CD4-positive, alpha-beta T cell treated with Interleukin-10 for 1 hour (primary cell): ENCODE results near the gene GALNT16.
A peak's percentile ranks its signal among the peaks of the same experiment; 100 is the strongest.
"Not testable (repeated sequence)": the region's sequence is repeated elsewhere in the genome, so short reads cannot be mapped to it uniquely, and the experiment has no call there.

Experiments used
- DNase-seq: peaks from one replicate; pipeline ENCODE4 v3.0.0-alpha.2; 2020

The GALNT16 gene

GRCh38 chr14:69372146-69372545, 112.2 kb downstream of the GALNT16 start:
- no peak for DNase-seq

DNA sequence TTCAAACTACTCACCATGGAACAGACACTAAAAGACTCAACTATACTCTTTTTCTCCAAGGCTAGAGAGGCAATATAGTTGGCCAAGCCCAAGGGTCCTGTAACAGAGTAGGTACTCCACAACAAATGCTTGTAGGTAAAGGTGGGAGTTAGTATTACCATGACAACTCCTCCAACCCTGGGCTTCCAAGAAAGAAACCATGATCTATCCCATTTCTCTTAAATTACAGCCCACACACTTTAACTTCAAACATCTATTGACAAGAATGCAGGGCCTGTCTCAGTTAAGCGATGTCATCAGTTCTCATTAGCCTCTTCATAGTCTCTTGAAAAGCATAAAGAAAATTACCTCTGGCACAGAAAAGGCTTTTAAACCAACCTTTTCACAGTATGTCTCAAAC, 113.1 kb downstream of the GALNT16 start:
- DNase-seq = no peak

DNA sequence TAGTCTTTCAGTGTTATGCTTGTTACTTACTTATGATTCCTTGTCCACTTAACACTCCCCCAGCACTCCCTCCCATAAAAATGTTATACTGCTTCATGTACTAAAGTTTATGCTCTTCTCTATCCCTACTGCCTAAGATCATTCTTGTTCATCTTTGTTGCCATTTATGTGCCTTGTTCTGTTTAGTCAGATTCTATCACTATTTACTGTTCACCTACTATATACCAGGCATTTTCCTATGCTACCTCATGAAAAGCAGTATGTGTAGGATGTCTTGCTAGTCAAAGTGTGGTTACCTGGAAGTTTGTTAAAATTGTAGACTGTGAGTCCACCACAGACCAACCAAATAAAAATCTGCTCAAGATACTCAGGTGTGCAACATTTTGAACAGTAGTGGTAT, 114.3 kb downstream of the GALNT16 start:
- no peak for DNase-seq

- no peak for DNase-seq
Measured at GRCh38 chr14:69375182-69375581, 115.2 kb downstream of the GALNT16 start.

DNA sequence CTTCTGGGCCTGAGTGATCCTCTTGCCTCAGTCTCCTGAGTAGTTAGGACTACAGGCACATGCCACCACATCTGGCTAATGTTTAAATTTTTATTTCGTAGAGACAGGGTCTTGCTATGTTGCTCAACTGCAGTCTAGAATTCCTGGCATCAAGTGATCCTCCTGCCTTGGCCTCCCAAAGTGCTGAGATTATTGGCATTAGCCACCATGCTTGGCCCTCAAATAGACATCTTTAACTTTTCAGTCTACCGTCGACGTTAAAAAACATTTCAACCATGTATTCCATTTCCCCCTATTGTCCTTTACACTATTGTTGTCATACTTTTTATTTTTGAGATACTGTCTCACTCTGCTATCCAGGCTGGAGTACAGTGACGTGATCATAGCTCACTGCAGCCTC, 115.8 kb downstream of the GALNT16 start:
- DNase-seq = no peak

- no peak for DNase-seq
Measured at GRCh38 chr14:69376439-69376838, 116.5 kb downstream of the GALNT16 start.

DNA sequence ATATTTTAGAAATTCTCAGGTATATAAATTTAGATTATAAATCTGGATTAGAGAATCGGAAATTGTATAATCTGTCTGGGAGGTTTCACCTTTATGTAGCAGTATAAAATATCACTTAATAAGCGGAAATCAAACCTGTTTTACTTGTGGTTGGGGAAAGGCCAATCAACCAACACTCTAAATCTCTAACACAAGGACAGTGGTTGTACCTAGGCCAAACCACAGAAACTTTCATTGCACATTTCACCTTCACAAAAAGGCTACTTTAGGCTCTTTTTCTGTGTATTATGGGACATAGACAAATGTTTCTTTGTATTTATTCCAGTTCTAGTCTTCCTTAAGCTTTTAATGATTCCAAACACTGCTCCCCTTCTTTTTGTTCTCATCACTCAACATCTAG, 118.3 kb downstream of the GALNT16 start:
- DNase-seq = no peak

GRCh38 chr14:69387311-69387710, 127.4 kb downstream of the GALNT16 start:
- no peak for DNase-seq

GRCh38 chr14:69391400-69391799, 131.4 kb downstream of the GALNT16 start:
- not testable (repeated sequence) for DNase-seq

- no peak for DNase-seq
Measured at GRCh38 chr14:69392481-69392880, 132.5 kb downstream of the GALNT16 start.

DNA sequence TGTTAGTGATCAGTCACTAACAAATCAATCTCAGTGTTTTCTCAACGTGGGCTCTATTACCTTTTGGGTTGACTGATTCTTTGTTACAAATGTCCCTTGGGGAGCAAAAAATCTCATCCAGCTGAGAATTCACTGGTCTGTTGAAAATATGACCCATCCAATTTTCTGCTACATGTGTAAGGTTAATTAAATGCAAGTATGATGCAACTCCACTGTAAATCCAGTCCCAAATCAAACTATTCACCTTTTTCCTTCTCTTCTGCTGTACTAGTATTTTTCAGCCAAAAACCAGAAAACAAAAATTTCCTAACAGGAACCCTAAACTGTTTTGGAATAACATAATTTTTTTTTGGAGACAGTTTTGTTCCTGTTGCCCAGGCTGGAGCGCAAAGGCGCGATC, 136.0 kb downstream of the GALNT16 start:
- no peak for DNase-seq

DNA sequence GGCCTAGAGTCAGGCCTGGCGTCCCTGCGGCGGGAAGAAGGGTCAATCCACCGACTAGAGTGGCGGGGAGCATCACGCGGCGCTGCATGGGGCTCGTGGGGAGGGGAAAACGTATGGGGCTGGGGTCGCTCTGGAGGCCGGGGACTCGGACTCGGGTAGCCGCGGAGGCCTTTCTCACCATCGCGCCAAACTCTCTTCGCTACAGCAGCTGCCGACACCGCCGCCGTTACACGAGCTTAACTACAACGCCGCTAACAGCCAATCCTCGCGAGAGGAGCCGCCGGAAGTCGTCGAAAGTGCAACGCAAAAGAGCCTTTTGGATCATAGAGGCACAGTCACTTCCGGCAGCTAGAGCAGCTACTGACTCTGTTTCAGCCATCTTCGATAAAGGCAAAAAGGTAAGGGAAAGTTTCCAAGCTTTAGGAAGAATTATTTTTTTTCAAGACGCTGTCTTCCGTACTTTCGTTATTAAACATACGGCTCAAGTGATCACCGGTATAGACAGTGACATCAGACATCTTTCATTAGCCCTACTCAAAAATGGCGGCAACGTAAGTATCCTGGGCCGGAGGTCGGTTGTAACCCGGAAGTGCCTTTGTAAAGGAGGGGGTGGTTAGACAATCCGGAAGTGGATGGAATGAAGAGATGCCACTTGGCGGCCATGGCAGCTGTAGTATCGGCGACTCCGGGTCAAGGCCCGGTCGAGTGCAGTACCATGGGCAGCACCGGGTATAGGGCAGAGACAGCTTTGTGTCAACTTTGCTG, 138.3 kb downstream of the GALNT16 start, which contains the start of the genes ERH and SLC39A9:
TSS of gene ERH (minus strand) at position 247 of the 765 bp plus-strand sequence. CDS start at position 181, 66 bp downstream.
TSS of gene SLC39A9 (plus strand) at position 640 of the 765 bp plus-strand sequence. CDS start 678 bp downstream, outside the sequence.
- DNase-seq = peak; percentile 96

GRCh38 chr14:69398818-69399210, 138.9 kb downstream of the GALNT16 start:
- DNase-seq = no peak

DNA sequence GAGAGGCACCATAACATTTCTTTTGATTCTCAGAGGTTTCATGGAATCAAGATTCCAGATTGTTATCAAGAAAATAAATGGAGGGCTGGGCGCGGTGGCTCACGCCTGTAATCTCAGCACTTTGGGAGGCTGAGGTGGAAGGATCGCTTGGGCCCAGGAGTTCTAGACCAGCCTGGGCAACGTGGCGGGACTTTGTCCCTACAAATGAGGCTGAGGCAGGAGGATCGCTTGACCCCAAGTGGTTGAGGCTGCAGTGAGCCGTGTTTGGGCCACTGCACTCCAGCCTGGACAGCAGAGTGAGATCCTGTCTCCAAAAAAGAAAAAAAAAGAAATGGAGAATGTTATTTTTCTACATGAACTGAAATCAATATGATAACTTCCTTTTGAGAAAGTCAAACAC, 139.8 kb downstream of the GALNT16 start:
- no peak for DNase-seq

DNA sequence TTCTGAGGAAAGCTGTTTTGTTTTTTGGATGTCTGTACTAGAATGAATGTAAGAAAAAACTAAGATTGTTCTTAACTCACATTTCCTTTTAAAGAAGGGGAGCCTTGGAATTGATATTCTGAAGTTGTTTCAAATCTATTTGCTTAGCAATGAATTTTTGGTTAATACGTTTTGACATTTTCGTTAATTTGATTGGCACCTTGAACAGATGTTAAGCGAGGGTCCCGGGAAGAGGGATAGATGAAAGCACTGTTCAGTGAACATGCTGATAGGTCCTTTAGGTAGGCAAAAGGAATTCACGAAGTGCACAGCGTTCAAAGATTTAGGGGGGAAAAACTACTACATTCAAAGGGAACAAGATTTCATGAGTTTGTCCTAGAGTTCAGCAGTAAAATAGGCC, 140.2 kb downstream of the GALNT16 start:
- no peak for DNase-seq

DNA sequence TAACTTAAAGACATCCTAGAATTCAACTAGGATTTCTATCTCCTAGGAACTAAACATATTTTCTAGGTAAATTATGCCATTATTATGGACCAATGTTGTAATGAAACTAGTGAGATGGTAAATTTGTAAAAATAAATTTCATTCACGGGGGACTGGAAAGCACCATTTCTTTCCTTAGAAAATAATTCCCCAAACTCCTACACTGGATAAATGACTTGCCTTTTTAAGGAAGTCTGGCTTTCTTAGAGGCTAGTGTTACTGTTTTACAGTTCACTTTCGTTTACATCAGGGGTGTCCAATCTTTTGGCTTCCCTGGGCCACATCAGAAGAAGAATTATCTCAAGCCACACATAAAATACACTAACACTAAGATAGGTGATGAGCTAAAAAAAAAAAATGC, 141.9 kb downstream of the GALNT16 start:
- no peak for DNase-seq

DNA sequence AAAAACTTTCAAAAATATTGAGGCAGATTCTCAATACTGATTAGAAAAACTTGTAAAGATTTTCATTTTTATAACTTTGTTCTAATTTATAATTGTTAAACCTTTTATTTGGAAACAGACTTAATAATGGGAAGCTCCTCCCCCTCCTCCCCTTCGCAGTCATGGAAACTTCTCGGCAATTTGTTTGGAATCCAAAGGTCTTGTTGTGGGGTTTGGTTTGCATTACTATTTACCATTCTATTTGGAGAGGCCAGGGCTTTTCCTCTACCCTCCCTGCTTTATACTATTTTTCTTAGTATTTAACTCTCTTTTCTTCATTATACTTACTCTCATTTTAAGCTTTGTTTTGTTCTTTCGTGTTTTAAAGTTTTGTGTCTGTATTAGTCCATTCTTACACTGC, 144.5 kb downstream of the GALNT16 start:
- no peak for DNase-seq

GRCh38 chr14:69404883-69405282, 144.9 kb downstream of the GALNT16 start:
- DNase-seq = no peak

DNA sequence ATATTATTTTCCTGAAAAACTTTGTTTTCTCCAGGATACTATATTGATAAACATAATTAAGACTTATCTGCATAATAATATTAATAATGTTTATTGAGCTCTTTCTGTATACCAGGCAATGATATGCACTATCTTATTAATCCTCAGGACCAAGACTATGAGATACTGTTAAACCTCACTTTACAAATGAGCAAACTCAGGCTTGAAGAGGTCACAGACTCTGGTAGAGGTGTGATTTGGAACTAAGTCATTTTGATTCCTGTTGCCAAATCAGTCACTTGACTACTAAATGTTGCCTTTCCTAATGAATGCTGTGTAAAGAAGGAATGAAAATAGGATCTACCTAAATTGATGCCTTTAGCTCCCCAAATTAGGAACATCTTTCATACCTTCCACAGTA, 145.8 kb downstream of the GALNT16 start:
- DNase-seq = no peak
